Right lobe of liver (tissue), 4 donors: ENCODE results near the gene ANO2.

Source experiments
- POLR2A ChIP-seq: fragments of 450-650 bp; IDR thresholded peaks from one replicate; pipeline ENCODE4 v1.6.1; 2017; ENCODE audit warnings: antibody characterized with exemption, mild to moderate bottlenecking
- TF ChIP-seq, protein P1 (sequence below), 4 donors: fragments of 200-600 bp in 3 of 4; fragments of 450-650 bp in 1 of 4; IDR thresholded peaks; one replicate each; pipeline versions ENCODE4 v1.5.1 to v1.8.0; 2016 to 2022; ENCODE audit warnings: antibody characterized with exemption in 4 of 4, mild to moderate bottlenecking in 2 of 4
- donor health status: DM: no; HTN: no; CAD: no.
- donor health status: DM: no; HTN: no; CAD: no.
- donor health status: DM: no; HTN: yes; CAD: no.

DNA sequence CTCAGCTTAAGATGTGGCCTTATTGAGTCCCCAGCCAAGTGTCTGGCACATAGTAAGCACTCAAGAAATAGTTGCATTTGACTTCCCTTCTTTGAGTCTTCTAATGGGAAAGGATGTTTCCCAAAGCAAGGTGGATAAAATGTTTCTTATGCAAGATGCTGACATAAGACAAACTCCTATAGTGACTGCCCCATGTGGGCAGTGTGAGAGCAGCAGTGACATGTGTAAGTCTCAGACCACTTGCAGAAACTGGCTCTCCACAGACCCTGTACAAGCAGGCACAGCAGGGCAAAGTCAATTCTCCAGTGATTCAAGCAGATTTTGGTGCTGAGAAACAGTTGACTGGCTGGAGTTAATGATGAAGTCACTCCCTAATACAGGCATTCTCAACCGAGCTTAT, 255.3 kb downstream of the ANO2 start:
- TF ChIP-seq POLR2A, result no peak
- TF ChIP-seq, protein P1, sequence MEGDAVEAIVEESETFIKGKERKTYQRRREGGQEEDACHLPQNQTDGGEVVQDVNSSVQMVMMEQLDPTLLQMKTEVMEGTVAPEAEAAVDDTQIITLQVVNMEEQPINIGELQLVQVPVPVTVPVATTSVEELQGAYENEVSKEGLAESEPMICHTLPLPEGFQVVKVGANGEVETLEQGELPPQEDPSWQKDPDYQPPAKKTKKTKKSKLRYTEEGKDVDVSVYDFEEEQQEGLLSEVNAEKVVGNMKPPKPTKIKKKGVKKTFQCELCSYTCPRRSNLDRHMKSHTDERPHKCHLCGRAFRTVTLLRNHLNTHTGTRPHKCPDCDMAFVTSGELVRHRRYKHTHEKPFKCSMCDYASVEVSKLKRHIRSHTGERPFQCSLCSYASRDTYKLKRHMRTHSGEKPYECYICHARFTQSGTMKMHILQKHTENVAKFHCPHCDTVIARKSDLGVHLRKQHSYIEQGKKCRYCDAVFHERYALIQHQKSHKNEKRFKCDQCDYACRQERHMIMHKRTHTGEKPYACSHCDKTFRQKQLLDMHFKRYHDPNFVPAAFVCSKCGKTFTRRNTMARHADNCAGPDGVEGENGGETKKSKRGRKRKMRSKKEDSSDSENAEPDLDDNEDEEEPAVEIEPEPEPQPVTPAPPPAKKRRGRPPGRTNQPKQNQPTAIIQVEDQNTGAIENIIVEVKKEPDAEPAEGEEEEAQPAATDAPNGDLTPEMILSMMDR (IDR thresholded peaks at IDR 0.05), result no peak
